GM12878 (cell line): ENCODE data around the gene DNAJB6. TPM values are rescaled to one million over a fixed set of nuclear protein-coding genes. Genes with fewer than 3 reads are reported as not detected.
A peak's percentile ranks its signal among the peaks of the same experiment; 100 is the strongest.

Source experiments
- ATAC-seq: fragments of 200-7000 bp; cut with Tn5 transposase; 3 replicates; pipeline ENCODE4 v1.9.1; 2020; ENCODE audit warnings: mild to moderate bottlenecking, moderate library complexity
- BruUV-seq: library from RNA; stranded (reverse); fragments of 400-500 nt; replicated peaks from 2 replicates; lab custom pipeline; 2021; lab: Mats Ljungman, UMichigan
- CTCF ChIA-PET: fragments of 300-600 bp; sonication (Branson Sonifier 250); formaldehyde crosslinking; extraction: SDS; loops from one replicate; lab custom pipeline; 2021; ENCODE audit warnings: inconsistent platforms; lab: Yijun Ruan, JAX
- POLR2A ChIA-PET: fragments of 350-600 bp; formaldehyde crosslinking; extraction: SDS; loops from one replicate; lab custom pipeline; 2021; ENCODE audit warnings: inconsistent platforms; lab: Charles Lee
- RAD21 ChIA-PET: fragments of 300-600 bp; sonication (Branson Sonifier 250); formaldehyde crosslinking; loops from one replicate; lab custom pipeline; 2023; ENCODE audit warnings: antibody characterized with exemption; ENCODE audit not compliant: unreplicated experiment; lab: Charles Lee
- SMC1A ChIA-PET: fragments of 300-600 bp; sonication (Branson Sonifier 250); formaldehyde crosslinking; loops from one replicate; lab custom pipeline; 2023; ENCODE audit not compliant: unreplicated experiment, uncharacterized antibody; lab: Charles Lee
- DNase-seq: peaks from one replicate; pipeline ENCODE4 v3.0.0-alpha.2; 2011; ENCODE audit warnings: low read depth, low spot score
- FAIRE-seq: peaks from 3 replicates; lab custom pipeline; 2011; peaks lifted over from hg19 to GRCh38; lab: Jason Lieb, UNC
- H2AFZ ChIP-seq: 2 replicates; pipeline ENCODE4 v1.6.0; 2011; ENCODE audit warnings: low read depth, low read length, control low read depth; ENCODE audit not compliant: control insufficient read depth
- H3K27ac ChIP-seq: 2 replicates; pipeline ENCODE4 v1.5.1; 2011; ENCODE audit warnings: control low read depth; ENCODE audit not compliant: control insufficient read depth, insufficient read depth
- H3K27me3 ChIP-seq, 2 experiments: replicated peaks in 1 of 2; 2 replicates each; pipeline versions ENCODE4 v1.6.0 to v1.6.1; 2011; ENCODE audit warnings: low read length in 1 of 2; ENCODE audit not compliant: control insufficient read depth in 2 of 2, insufficient read depth in 2 of 2
- H3K36me3 ChIP-seq, 2 experiments: 2 replicates each; pipeline ENCODE4 v1.5.1; 2011; ENCODE audit warnings: low read length in 1 of 2; ENCODE audit not compliant: control insufficient read depth in 2 of 2, insufficient read depth in 2 of 2
- H3K4me1 ChIP-seq: 2 replicates; pipeline ENCODE4 v1.6.1; 2011; ENCODE audit warnings: mild to moderate bottlenecking, low read length, moderate library complexity, mixed read lengths; ENCODE audit not compliant: control insufficient read depth, insufficient read depth
- H3K4me2 ChIP-seq: 2 replicates; pipeline ENCODE4 v1.6.0; 2011; ENCODE audit warnings: control low read depth; ENCODE audit not compliant: control insufficient read depth, insufficient read depth
- H3K4me3 ChIP-seq: fragments of 200-600 bp; sonication (generic); 2 replicates; pipeline ENCODE4 v1.5.1; 2016
- H3K79me2 ChIP-seq: 2 replicates; pipeline ENCODE4 v1.6.0; 2011; ENCODE audit warnings: low read length; ENCODE audit not compliant: control insufficient read depth, insufficient read depth
- H3K9ac ChIP-seq: 2 replicates; pipeline ENCODE4 v1.8.0; 2011; ENCODE audit warnings: low read length, control low read depth, mixed read lengths; ENCODE audit not compliant: control insufficient read depth, insufficient read depth
- H3K9me3 ChIP-seq: replicated peaks from 3 replicates; pipeline ENCODE4 v1.5.1; 2011; ENCODE audit warnings: mild to moderate bottlenecking, low read length; ENCODE audit not compliant: control insufficient read depth, insufficient read depth
- H4K20me1 ChIP-seq: 2 replicates; pipeline ENCODE4 v1.6.0; 2011; ENCODE audit not compliant: control insufficient read depth, insufficient read depth
- MYC ChIP-seq: IDR thresholded peaks from 2 replicates; pipeline ENCODE4 v1.6.1; 2011; ENCODE audit warnings: mild to moderate bottlenecking, low read length, moderate library complexity, inconsistent platforms; ENCODE audit not compliant: insufficient read depth, insufficient replicate concordance, insufficient read length, severe bottlenecking
- NR2F1 ChIP-seq: fragments of 450-650 bp; conservative IDR thresholded peaks from 2 replicates; pipeline ENCODE4 v1.6.1; 2017; ENCODE audit warnings: mild to moderate bottlenecking
- PML ChIP-seq: IDR thresholded peaks from 2 replicates; pipeline ENCODE4 v1.6.1; 2012; ENCODE audit warnings: low read length, inconsistent platforms
- RAD51 ChIP-seq: fragments of 450-650 bp; IDR thresholded peaks from 2 replicates; pipeline ENCODE4 v1.6.1; 2016; ENCODE audit warnings: moderate library complexity, mild to moderate bottlenecking, inconsistent platforms
- RUNX3 ChIP-seq: IDR thresholded peaks from 2 replicates; pipeline ENCODE4 v1.6.1; 2012; ENCODE audit warnings: low read length, inconsistent platforms
- SPI1 ChIP-seq: IDR thresholded peaks from 2 replicates; pipeline ENCODE4 v1.6.1; 2011; ENCODE audit warnings: low read depth, mild to moderate bottlenecking, low read length, moderate library complexity, borderline replicate concordance; ENCODE audit not compliant: insufficient read depth
- STAT1 ChIP-seq: fragments of 450-650 bp; conservative IDR thresholded peaks from 2 replicates; pipeline ENCODE4 v1.6.1; 2014; ENCODE audit warnings: antibody characterized with exemption, mild to moderate bottlenecking
- ZBTB11 ChIP-seq: fragments of 450-650 bp; formaldehyde crosslinking; IDR thresholded peaks from 2 replicates; pipeline ENCODE4 v1.5.0; 2022; ENCODE audit warnings: mild to moderate bottlenecking, missing genetic modification characterization
- ZNF207 ChIP-seq: fragments of 450-650 bp; IDR thresholded peaks from 2 replicates; pipeline ENCODE4 v1.6.1; 2014; ENCODE audit warnings: antibody characterized with exemption, mild to moderate bottlenecking, borderline replicate concordance
- WGBS: methylation state at CpG from one replicate; pipeline ENCODE4 v1.1.6; 2016; ENCODE audit warnings: low lambda C conversion rate; ENCODE audit not compliant: insufficient replicate concordance, insufficient coverage; ENCODE audit errors: missing lambda C conversion rate; 5-methylcytosine and 5-hydroxymethylcytosine counted together
- in situ Hi-C: fragments of 300-500 bp; cut with MboI; formaldehyde crosslinking; loops from 9 replicates; pipeline ENCODE4 v1.14.3; 2018; ENCODE audit warnings: mixed read lengths
- intact Hi-C: fragments of 100-400 bp; cut with micrococcal nuclease; formaldehyde crosslinking; loops from one replicate; pipeline ENCODE4 v1.14.2; 2022; ENCODE audit not compliant: unreplicated experiment
- polyA plus RNA-seq, 11 experiments: library from polyadenylated mRNA; depleted of rRNA in 4 of 11; unstranded in 6 of 11; stranded (reverse) in 5 of 11; fragments of >200 nt; fragmentation: Nextera tagmentation in 4 of 11; fragmentation: Illumina TruSeq in 1 of 11; extraction: Ambion mirVana in 4 of 11; extraction: Trizol in 1 of 11; gene quantifications; 1 replicate in 1 of 11; 2 replicates in 10 of 11; pipeline versions ENCODE4 v1.2.1 to v1.2.3, GENCODE V29; 2011 to 2016; ENCODE audit warnings: inconsistent platforms in 2 of 11, missing spikeins in 2 of 11, low read depth in 1 of 11
- total RNA-seq, 4 experiments: library from RNA; depleted of rRNA in 3 of 4; stranded (reverse); fragments of >200 nt in 3 of 4; fragmentation: Illumina TruSeq in 1 of 4; extraction: Trizol in 1 of 4; gene quantifications; 2 replicates each; pipeline versions ENCODE4 v1.2.1 to v1.2.3, GENCODE V29; 2013 to 2021

Gene DNAJB6
- total and polyA plus RNA-seq, 10 of the 15 experiments (the other 5 are each of a cell fraction or from before 2014, with no cell fraction given), result 34.5 to 117 (median 53.1) TPM

DNA sequence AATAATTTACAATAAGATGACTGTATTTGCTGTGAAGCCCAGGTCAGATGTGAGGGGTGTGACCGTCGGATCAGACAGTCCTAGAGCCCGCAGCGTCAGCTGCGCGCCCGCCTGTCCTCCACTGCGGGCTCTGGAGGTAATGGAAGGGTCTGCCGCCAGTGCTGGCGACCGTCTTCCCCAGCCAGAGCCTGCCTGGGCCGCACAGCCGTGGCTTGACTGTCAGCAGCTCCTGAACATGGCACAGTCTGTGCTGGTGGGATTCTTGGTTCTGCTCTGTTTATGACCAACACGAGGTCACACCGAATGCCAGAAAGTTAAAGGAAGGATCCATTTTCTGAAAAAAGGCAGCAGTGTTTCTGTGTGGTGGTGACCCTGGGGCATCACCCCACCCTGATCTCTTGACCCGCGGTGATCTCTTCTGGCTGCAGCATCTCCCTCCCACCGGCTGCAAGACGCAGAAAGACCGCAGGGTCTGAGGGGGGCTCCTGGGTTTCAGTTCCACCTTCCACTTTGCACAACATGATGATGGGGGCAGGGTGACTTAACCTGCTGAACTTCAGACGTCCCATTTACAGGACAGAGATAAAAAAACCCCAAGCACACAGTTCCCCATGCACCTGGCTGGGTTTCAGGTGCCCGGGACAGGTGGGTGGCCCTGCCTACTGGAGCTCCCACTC lies 103.7 kb downstream of the DNAJB6 start:
- no peak overlapping the region for H3K4me3 ChIP-seq
- no peaks in the 10 kb centered on the region for H3K79me2 ChIP-seq
- DNase-seq (no peak), ATAC-seq (no peak), FAIRE-seq (no peak)
- no peak overlapping the region for H3K9ac ChIP-seq
- no TSS peak for BruUV-seq
- ChIA-PET POLR2A (no interaction called here), RAD21 (no interaction called here), CTCF (no interaction called here), SMC1A (no interaction called here)
- TF ChIP-seq NR2F1 (peak; percentile 46; the same call in 1 of the 2 replicates), MYC (no peak), STAT1 (no peak), SPI1 (0 out of 2 replicates have a peak, but pooled peaks have one; percentile 10)
- no peaks in the 10 kb centered on the region for H3K27me3 ChIP-seq
- no peak overlapping the region for H3K27ac ChIP-seq
- no peaks in the 10 kb centered on the region for H4K20me1 ChIP-seq
- WGBS, result 55% methylated on average over 22 of the region's 22 CpGs
- in situ Hi-C loops, result no loop called here
- H3K36me3 ChIP-seq, result no peaks in the 10 kb centered on the region
- no peak overlapping the region for H2AFZ ChIP-seq
- no peak overlapping the region for H3K4me2 ChIP-seq
- H3K9me3 ChIP-seq, result no peaks in the 10 kb centered on the region; the same call in 2 of the 3 replicates
- intact Hi-C loops, result no loop called here
- H3K4me1 ChIP-seq, result no peaks in the 10 kb centered on the region

GRCh38 chr7:157441023-157441399 lies 104.2 kb downstream of the DNAJB6 start:
- Histone ChIP-seq H3K27ac (no peak overlapping the region), H3K4me3 (no peak overlapping the region), H4K20me1 (no peaks in the 10 kb centered on the region), H3K4me1 (no peaks in the 10 kb centered on the region), H3K79me2 (no peaks in the 10 kb centered on the region), H3K27me3 (no peaks in the 10 kb centered on the region), H3K36me3 (no peaks in the 10 kb centered on the region), H3K9me3 (no peaks in the 10 kb centered on the region; the same call in 2 of the 3 replicates), H3K9ac (no peak overlapping the region), H3K4me2 (no peak overlapping the region), H2AFZ (no peak overlapping the region)
- 56% methylated on average over 17 of the region's 17 CpGs for WGBS
- ChIA-PET RAD21 (no interaction called here), CTCF (no interaction called here), POLR2A (no interaction called here), SMC1A (no interaction called here)
- no peak for ATAC-seq
- no peak for FAIRE-seq
- TF ChIP-seq ZNF207 (no peak), RAD51 (no peak), RUNX3 (no peak), ZBTB11 (CRISPR knock-in tag) (no peak), PML (no peak)
- in situ Hi-C loops, result no loop called here
- intact Hi-C loops, result no loop called here
- no TSS peak for BruUV-seq
- DNase-seq, result no peak
